Activated CD4-positive, alpha-beta memory T cell treated with anti-CD3 and anti-CD28 coated beads for 36 hours (primary cell): ENCODE measurements around the gene ZEB2. TPM values are rescaled to one million over a fixed set of nuclear protein-coding genes. Genes with fewer than 3 reads are reported as not detected.
A peak's percentile ranks its signal among the peaks of the same experiment; 100 is the strongest.

Experiments
- CTCF ChIA-PET: fragments of 350-600 bp; sonication (Branson Sonifier 250); formaldehyde crosslinking; loops from one replicate; lab custom pipeline; 2021; ENCODE audit warnings: antibody characterized with exemption, inconsistent platforms; lab: Charles Lee
- POLR2A ChIA-PET: fragments of 350-600 bp; sonication (Branson Sonifier 250); formaldehyde crosslinking; loops from one replicate; lab custom pipeline; 2021; ENCODE audit warnings: antibody characterized with exemption; lab: Charles Lee
- DNase-seq: peaks from one replicate; pipeline ENCODE4 v3.0.0-alpha.2; 2020
- H3K27ac Mint-ChIP-seq: one replicate; pipeline ENCODE4 v1.8.0; 2021; ENCODE audit warnings: mixed read lengths
- H3K27me3 Mint-ChIP-seq: one replicate; pipeline ENCODE4 v1.8.0; 2021; ENCODE audit warnings: mixed read lengths
- H3K36me3 Mint-ChIP-seq: one replicate; pipeline ENCODE4 v1.8.0; 2021; ENCODE audit warnings: mixed read lengths
- H3K4me1 Mint-ChIP-seq: one replicate; pipeline ENCODE4 v1.8.0; 2021; ENCODE audit warnings: low read depth, mixed read lengths
- H3K4me3 Mint-ChIP-seq: one replicate; pipeline ENCODE4 v1.8.0; 2021; ENCODE audit warnings: mild to moderate bottlenecking, mixed read lengths
- H3K9me3 Mint-ChIP-seq: one replicate; pipeline ENCODE4 v1.8.0; 2021; ENCODE audit warnings: mixed read lengths
- intact Hi-C: fragments of 100-400 bp; cut with micrococcal nuclease; formaldehyde crosslinking; loops from one replicate; pipeline ENCODE4 v1.15.1; 2023
- total RNA-seq, 2 experiments: library from RNA; stranded (reverse); gene quantifications; one replicate each; pipeline ENCODE4 v1.2.3, GENCODE V29; 2021

Gene ZEB2
- total RNA-seq, 2 experiments from 2014 or later, result 16.8 to 17.1 TPM

DNA sequence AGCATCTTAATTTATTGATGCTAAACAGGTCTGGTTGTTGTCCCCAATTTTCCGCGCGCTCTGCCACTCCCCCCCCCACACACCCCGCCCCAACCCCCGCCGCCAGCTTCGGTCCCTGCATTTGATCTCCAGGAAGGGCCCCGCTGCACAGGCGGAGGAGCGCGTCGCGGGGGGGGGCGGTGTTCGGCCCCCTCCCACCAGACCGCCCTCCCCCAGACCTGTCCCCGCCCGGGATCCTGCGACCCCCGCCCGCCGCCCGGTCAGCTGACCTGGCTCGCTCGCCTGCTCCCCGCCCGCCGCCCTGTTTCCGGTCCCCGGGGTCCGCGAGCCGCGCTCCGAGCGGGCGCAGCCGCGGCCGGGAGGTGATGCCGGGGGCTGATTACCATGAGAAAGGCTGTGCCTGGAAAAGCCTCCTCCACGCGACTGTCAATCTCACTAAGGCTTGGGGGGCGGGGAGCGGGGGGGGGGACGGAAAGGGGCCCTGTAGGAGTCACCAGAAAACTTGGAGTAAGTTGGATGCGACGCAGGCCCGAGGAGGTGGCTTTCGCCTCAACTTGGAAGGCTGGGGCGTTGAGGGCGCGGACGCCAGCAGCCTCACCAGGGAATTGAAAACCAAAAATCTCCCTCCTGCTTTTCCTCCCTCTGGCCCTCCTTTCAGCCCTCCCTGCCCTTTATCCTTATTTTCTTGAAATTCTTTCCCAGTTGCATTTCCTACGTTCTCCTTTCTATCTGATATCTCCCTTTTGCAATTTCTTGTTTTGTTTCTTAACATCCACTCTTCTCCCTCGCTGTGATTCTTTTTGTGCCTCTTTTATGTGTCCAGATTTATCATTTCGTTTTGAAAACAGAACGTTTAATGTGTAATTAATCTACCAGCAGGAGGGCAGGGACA is 4.4 kb upstream of the ZEB2 start:
- peak overlapping the region; percentile 73 for H3K4me3 Mint-ChIP-seq
- no peaks in the 10 kb centered on the region for H3K36me3 Mint-ChIP-seq
- H3K4me1 Mint-ChIP-seq, result peaks cover 16% of the 10 kb centered on the region
- no peak overlapping the region for H3K27ac Mint-ChIP-seq
- intact Hi-C loops, result loop anchor here (5.0 kb wide), 1 partner anchor 577 kb away; no protein-coding TSS in a partner anchor
- no peak for DNase-seq
- H3K9me3 Mint-ChIP-seq, result no peaks in the 10 kb centered on the region
- ChIA-PET POLR2A (interaction anchor here (0.7 kb wide), 1 partner anchor 9 kb away, joined by 4 read pairs; no protein-coding TSS in a partner anchor), CTCF (interaction anchor here (0.6 kb wide), 1 partner anchor 44 kb away, joined by 3 read pairs; no protein-coding TSS in a partner anchor)
- H3K27me3 Mint-ChIP-seq, result peaks cover 59% of the 10 kb centered on the region

DNA sequence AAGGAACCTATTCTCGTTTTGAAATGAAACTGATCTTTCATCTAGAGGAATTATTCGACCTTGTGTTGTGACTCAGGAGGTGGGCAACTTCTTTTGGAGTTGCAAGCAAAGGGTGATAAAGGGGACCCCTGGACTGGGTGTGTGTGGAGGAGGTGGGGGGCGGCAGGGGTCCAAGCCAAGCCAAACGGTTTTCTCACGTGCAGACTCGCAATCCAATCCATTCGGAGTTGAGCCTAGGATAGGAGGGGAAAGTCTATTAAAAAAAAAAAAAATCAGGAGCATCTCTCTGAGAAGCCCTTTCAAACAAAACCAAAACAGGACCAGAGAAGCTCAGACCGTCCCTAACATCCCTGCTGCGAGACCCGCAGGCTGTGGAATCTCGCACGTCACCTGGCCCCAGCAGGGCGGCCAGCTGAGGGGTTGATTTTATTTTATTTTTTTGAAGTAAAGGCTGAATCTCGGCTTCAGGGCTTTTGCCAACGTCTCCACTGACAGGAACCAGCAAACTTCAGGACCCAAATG is 3.7 kb upstream of the ZEB2 start:
- no peaks in the 10 kb centered on the region for H3K36me3 Mint-ChIP-seq
- no peaks in the 10 kb centered on the region for H3K9me3 Mint-ChIP-seq
- H3K4me1 Mint-ChIP-seq, result peaks cover 16% of the 10 kb centered on the region
- no peak for DNase-seq
- intact Hi-C loops, result loop anchor here (5.0 kb wide), 1 partner anchor 576 kb away; no protein-coding TSS in a partner anchor
- CTCF ChIA-PET, result interaction anchor here (0.6 kb wide), 1 partner anchor 43 kb away, joined by 3 read pairs; no protein-coding TSS in a partner anchor
- H3K27ac Mint-ChIP-seq, result no peak overlapping the region
- POLR2A ChIA-PET, result interaction anchor here (0.7 kb wide), 1 partner anchor 10 kb away, joined by 4 read pairs; no protein-coding TSS in a partner anchor
- peaks cover 57% of the 10 kb centered on the region for H3K27me3 Mint-ChIP-seq
- H3K4me3 Mint-ChIP-seq, result peak overlapping the region; percentile 73

DNA sequence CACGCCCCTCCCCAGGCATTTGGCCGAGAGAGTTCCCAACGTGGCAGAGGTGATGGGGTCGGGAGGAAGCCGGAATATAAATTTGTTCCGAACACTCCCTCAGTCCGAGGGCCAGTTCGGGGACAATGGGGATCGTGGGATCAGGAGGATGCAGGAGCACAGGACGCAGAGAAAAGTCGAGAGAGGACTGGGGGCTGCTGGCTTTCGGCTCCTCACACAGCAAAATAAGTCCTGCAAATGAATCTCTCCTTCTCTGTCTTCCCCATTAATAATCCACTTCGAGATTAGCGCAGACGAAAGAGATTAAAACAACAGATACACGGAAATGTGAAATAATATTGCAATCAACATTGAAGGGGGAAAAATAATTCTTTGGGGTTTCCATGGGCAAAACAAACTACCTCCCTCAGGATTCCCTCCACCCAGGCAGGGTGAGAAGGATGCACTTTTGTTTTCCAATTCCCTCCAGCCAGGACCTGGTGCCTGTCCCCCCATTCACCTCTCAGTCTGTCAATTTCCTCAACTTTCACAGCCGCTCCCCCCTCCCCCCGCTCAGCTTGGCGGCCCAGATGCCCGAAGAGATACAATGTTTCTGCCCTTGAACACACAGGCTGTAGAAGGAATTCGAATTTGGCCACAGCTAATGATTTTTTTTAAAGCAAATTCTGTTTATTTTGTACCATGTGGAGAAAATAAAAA is 3.1 kb upstream of the ZEB2 start:
- no peak for DNase-seq
- intact Hi-C loops, result loop anchor here (5.0 kb wide), 1 partner anchor 576 kb away; no protein-coding TSS in a partner anchor
- H3K27me3 Mint-ChIP-seq, result peaks cover 52% of the 10 kb centered on the region
- H3K4me3 Mint-ChIP-seq, result peak overlapping the region; percentile 73
- H3K36me3 Mint-ChIP-seq, result no peaks in the 10 kb centered on the region
- H3K4me1 Mint-ChIP-seq, result peaks cover 16% of the 10 kb centered on the region
- ChIA-PET CTCF (interaction anchor here (0.6 kb wide), 1 partner anchor 455 kb away, joined by 3 read pairs; no protein-coding TSS in a partner anchor), POLR2A (no interaction called here)
- no peak overlapping the region for H3K27ac Mint-ChIP-seq
- no peaks in the 10 kb centered on the region for H3K9me3 Mint-ChIP-seq

DNA sequence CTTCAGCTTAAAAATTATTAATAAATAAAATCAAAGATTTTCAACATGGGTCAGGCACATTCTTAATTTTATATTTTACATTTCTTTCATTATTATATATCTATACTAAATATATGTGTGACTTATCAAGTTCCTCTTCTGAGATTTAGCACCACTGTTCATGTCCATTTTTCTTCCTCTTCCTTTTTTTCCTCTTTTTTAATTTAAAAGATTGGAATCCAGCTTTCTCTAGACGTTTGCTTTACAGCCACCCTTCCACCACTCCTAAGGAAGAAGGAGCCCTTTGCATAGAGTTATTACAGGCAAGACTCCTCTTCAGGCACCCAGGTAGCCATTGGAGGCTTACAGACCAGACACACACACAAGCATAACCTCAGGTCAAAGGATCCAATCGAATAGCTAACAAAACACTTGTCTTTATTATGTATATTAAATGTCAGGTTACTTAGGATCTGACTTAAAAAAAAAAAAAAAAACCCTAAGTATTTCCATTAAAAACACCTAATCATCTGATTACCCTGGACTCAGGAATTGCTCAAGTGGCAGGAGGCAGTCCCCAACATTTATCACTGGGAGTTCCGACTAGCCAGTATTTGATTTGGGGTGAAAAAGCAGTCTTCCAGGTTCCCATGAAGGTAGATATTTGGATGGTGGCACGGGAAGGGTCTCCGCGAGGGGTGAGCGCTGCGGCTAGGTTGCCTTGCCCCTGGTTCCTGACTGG is 2.4 kb upstream of the ZEB2 start:
- CTCF ChIA-PET, result interaction anchor here (0.6 to 1.0 kb wide), 2 partner anchors 8 to 454 kb away, joined by 3 read pairs; no protein-coding TSS in a partner anchor
- Mint-ChIP-seq H3K9me3 (no peaks in the 10 kb centered on the region), H3K27ac (peak overlapping the region; percentile 16), H3K27me3 (peaks cover 45% of the 10 kb centered on the region), H3K4me1 (peaks cover 18% of the 10 kb centered on the region), H3K36me3 (no peaks in the 10 kb centered on the region), H3K4me3 (no peak overlapping the region)
- DNase-seq, result no peak
- intact Hi-C loops, result loop anchor here (5.0 kb wide), 1 partner anchor 575 kb away; no protein-coding TSS in a partner anchor
- POLR2A ChIA-PET, result no interaction called here

DNA sequence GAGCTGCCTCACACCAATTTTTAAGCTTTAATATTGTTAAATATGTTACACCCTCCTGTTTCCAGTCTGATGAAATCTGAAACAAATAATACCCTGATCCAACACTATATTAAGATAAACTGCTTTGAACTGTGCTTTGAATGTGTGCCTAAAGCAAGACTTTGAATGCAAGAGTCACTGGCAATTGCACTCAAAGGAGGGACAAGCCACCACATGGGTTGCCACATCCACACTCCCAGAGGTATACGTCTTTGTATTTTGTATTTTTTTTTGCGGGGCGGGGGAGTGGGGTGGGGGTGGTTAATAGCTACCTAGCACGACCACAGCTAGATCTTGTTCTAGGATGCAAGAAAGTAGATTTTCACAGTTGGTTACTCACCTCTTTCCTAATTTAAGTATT is 1.8 kb upstream of the ZEB2 start:
- Mint-ChIP-seq H3K4me1 (peaks cover 18% of the 10 kb centered on the region), H3K27me3 (peaks cover 42% of the 10 kb centered on the region), H3K36me3 (peaks cover 2% of the 10 kb centered on the region), H3K4me3 (no peak overlapping the region), H3K27ac (no peak overlapping the region), H3K9me3 (no peaks in the 10 kb centered on the region)
- CTCF ChIA-PET, result interaction anchor here (1.0 kb wide), 2 partner anchors 9 to 32 kb away, joined by 3 read pairs; no protein-coding TSS in a partner anchor
- DNase-seq, result no peak
- POLR2A ChIA-PET, result no interaction called here
- intact Hi-C loops, result loop anchor here (5.0 kb wide), 1 partner anchor 574 kb away; no protein-coding TSS in a partner anchor

DNA sequence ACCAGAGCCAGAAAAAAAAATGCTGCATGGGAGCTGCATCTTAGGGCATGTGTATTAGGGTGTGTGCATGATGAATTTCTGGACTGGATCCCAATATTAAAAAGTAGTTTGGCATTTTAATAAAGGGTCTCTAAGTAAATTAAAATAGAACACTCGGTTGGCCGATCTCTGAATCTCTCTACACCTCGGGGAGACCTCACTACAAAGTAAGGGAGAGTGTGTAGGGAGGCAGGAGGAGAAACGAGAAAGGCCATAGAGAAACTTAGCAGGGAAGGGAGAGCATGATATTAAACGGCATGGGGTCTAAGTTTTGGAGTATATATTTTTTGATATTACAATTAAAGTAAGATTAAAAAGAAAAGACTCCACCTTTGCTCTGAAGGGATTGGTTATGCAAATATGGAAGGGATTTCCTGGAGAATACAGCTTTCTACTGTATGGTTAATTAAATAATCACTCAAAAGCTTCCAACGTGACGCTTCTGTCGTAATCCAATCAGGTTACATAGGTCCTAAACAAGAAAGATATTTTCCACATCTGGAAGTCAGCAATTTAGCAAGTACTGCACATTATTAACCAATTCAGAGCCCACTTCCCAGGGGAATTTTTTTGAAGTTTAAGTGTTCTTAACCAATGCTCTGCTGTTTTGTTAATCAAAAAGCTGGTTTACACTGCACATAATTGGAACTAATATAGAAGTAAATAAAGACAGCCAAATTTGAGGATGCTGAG is 1.0 kb upstream of the ZEB2 start:
- intact Hi-C loops, result loop anchor here (5.0 kb wide), 1 partner anchor 574 kb away; no protein-coding TSS in a partner anchor
- peaks cover 2% of the 10 kb centered on the region for H3K36me3 Mint-ChIP-seq
- H3K27me3 Mint-ChIP-seq, result peaks cover 38% of the 10 kb centered on the region
- no peaks in the 10 kb centered on the region for H3K9me3 Mint-ChIP-seq
- POLR2A ChIA-PET, result no interaction called here
- no peak for DNase-seq
- CTCF ChIA-PET, result interaction anchor here (0.7 to 1.1 kb wide), 6 partner anchors 10 to 157 kb away, joined by 3 to 4 read pairs (median 3); no protein-coding TSS in a partner anchor
- H3K4me1 Mint-ChIP-seq, result peaks cover 18% of the 10 kb centered on the region
- no peak overlapping the region for H3K4me3 Mint-ChIP-seq
- H3K27ac Mint-ChIP-seq, result no peak overlapping the region

DNA sequence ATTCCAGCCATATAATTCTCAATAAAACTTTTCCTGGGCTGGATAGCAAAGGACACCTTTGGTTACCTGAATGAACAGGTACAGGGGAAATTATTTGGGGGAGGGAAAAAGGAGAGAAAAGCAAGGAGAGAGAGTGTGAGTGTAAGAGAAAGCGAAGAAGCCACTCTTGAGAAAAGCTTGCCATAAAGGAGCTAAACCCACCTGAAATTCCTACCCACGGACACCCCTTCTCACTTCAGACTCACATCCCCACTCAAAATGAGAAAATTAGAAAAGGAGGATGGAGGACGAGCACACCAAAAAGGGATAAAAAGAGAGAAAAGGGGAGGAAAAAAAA is 354 bp downstream of the ZEB2 start:
- Mint-ChIP-seq H3K4me3 (no peak overlapping the region), H3K27me3 (peaks cover 40% of the 10 kb centered on the region), H3K9me3 (no peaks in the 10 kb centered on the region), H3K27ac (no peak overlapping the region), H3K4me1 (peaks cover 22% of the 10 kb centered on the region), H3K36me3 (peaks cover 2% of the 10 kb centered on the region)
- ChIA-PET CTCF (interaction anchor here (1.1 kb wide), 1 partner anchor 9 kb away, joined by 4 read pairs; no protein-coding TSS in a partner anchor), POLR2A (no interaction called here)
- no peak for DNase-seq
- intact Hi-C loops, result loop anchor here (2.0 to 10.0 kb wide), 6 partner anchors 53 to 1395 kb away; partner anchors contain the start of gene ARHGAP15

DNA sequence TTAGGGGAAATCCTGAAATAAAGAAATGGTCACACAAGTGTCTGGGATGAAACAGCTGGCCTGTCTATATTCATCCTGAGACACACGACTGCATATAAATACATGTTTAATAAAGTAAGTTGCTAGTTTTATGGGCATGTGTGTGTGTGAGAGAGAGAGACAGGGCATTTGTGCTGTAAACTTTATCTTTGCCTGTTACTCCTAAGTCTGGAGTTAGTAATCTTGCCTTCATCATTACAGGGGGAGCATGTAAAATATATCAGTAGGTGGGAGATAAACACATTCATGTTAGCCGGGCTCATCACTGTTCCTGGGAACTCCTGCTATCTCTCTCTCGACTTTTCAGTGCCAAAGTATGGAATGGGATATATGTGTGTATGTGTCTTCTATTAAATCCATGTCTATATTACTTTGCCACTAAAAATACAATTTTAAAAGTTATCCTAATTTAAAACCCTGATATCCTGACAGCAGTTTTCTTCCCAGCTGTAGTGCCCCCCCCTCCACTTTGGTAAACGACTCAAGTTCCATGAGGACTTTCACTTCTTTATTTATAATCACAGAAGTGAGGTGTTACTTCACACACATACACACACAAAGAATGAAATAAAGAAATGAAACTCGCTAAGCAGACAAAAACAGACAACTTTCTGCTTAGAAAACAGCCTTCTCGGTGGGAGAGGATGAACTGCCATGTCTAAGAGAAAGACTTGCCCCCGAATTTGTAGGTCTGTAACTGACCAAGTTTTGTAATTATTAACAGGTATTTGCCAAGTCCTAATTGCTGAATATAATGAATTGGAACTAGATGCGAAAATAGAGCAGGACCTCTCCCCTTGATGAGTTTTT is 947 bp downstream of the ZEB2 start:
- peaks cover 27% of the 10 kb centered on the region for H3K4me1 Mint-ChIP-seq
- H3K9me3 Mint-ChIP-seq, result no peaks in the 10 kb centered on the region
- peaks cover 2% of the 10 kb centered on the region for H3K36me3 Mint-ChIP-seq
- intact Hi-C loops, result loop anchor here (1.0 to 10.0 kb wide), 7 partner anchors 54 to 1394 kb away; partner anchors contain the start of gene ARHGAP15
- ChIA-PET CTCF (no interaction called here), POLR2A (no interaction called here)
- DNase-seq, result no peak
- no peak overlapping the region for H3K27ac Mint-ChIP-seq
- no peak overlapping the region for H3K4me3 Mint-ChIP-seq
- H3K27me3 Mint-ChIP-seq, result peaks cover 45% of the 10 kb centered on the region

DNA sequence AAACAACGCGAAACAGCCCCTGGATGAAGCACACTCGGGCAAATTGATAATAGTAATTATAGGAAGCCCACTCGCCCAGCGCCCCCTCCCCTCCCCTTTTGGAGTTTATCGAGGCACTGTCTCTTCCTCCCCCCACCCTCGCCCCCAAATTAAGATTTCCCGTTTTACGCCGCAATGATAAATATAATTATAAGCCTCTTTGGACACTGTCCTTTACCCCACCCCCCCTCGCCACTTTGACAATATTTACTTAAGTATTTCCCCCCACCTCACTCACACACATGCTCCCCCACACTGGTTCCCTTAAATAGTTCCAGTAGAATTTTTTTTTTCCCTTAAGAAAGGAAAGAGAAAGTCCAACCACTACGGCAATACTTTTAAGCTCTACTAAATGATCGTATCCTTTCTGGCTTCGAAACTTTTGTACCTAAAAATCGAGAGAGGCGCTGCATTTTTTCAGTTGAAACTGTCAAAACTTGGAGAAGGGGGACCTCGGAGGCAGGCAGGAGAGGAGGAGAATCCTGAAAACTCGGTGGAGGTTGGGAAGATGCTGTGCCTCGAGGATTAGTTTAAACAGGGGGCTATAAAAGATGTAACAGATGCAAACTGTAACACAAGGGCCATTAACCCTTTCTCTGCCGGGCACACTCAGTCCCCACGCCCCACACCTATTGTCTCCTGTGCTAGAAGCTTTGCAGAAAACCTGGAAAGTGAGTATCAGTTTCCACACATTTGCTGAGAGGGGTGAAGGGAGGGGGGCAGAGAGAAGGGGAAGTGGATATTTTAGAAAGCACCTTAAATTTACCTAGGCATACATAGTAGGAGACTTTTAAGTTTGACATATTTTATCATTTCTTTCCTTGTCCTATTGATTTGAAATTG is 1.8 kb downstream of the ZEB2 start:
- peaks cover 5% of the 10 kb centered on the region for H3K36me3 Mint-ChIP-seq
- ChIA-PET POLR2A (no interaction called here), CTCF (no interaction called here)
- H3K27ac Mint-ChIP-seq, result peak overlapping the region; percentile 97
- no peak for DNase-seq
- no peaks in the 10 kb centered on the region for H3K9me3 Mint-ChIP-seq
- H3K27me3 Mint-ChIP-seq, result peaks cover 46% of the 10 kb centered on the region
- intact Hi-C loops, result loop anchor here (1.0 to 10.0 kb wide), 11 partner anchors 55 to 1393 kb away; partner anchors contain the start of gene ARHGAP15
- peaks cover 23% of the 10 kb centered on the region for H3K4me1 Mint-ChIP-seq
- no peak overlapping the region for H3K4me3 Mint-ChIP-seq
